HS-5 (cell line): Measurements from ENCODE around the gene AP2A1.
"Not testable (repeated sequence)": the region's sequence is repeated elsewhere in the genome, so short reads cannot be mapped to it uniquely, and the experiment has no call there.

Source experiments
- DNase-seq: peaks from one replicate; pipeline ENCODE4 v3.0.0-alpha.2; 2012; ENCODE audit warnings: low read depth

The AP2A1 gene

GRCh38 chr19:49766930-49767299, at the start of gene AP2A1:
AP2A1 (plus strand) TSS chr19:49767001; CDS start chr19:49767134, 133 bp downstream.
- DNase-seq = no peak

DNA sequence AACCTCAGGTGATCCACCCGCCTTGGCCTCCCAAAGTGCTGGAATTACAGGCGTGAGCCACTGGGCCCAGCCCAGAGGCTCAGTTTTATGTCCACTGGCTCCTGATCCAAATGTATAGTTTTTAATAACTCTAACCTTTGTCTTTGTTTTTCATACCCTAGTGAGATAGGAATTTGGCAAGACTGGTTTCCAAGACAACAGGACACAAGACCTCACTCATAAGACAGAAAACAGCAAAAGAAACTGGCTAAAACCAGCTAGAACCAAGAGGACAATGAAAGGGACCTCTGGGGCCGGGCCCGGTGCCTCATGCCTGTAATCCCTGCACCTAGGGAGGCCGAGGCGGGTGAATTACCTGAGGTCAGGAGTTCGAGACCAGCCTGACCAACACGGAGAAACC, 48.3 kb upstream of the AP2A1 start:
- no peak for DNase-seq

GRCh38 chr19:49718991-49719390, 47.8 kb upstream of the AP2A1 start:
- DNase-seq = no peak

- DNase-seq = not testable (repeated sequence)
These were observed 47.4 kb upstream of the AP2A1 start for GRCh38 chr19:49719420-49719819.

DNA sequence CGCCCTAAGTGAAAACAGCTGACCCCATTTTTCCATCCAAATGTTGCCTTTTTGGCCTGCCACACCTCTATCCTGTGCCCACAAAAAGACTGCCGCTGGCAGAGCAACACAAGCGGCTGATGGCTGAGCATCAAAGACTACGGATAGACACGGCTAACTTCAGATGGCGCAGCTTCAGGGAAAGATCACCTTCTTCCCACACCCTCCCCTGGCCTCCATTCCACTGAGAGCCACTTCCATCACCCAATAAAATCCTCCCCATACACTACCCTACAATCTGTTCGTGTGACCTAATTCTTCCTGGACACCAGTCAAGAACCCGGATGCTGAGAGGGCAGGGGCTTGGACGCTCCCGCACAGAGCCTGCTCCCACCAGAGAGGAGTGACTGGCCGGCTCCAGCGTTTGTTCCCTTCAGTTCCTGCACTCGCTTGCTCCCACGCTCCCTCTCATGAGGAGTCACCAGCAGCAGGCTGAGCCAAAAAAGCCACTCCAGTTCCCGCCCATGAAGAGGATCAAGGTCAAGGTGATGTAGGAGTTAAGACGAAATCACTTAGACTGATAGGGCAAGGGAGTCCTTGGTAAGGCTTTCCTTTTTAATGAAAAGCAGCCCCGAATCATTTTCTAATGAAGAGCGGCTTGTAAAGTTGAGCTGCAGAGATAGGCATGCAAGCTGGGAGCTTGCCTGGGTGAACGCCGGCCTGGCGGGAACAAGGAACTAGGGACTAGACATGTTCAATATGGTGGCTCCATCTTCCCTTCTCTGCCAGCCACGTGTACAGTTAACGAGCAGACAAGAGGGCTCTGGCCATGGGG, 39.4 kb upstream of the AP2A1 start:
- no peak for DNase-seq

GRCh38 chr19:49730166-49730565, 36.6 kb upstream of the AP2A1 start:
- no peak for DNase-seq

- no peak for DNase-seq
These were observed 28.5 kb upstream of the AP2A1 start for GRCh38 chr19:49738268-49738667.

GRCh38 chr19:49739098-49739497, 27.7 kb upstream of the AP2A1 start:
- no peak for DNase-seq

GRCh38 chr19:49739933-49740332, 26.9 kb upstream of the AP2A1 start:
- no peak for DNase-seq

DNA sequence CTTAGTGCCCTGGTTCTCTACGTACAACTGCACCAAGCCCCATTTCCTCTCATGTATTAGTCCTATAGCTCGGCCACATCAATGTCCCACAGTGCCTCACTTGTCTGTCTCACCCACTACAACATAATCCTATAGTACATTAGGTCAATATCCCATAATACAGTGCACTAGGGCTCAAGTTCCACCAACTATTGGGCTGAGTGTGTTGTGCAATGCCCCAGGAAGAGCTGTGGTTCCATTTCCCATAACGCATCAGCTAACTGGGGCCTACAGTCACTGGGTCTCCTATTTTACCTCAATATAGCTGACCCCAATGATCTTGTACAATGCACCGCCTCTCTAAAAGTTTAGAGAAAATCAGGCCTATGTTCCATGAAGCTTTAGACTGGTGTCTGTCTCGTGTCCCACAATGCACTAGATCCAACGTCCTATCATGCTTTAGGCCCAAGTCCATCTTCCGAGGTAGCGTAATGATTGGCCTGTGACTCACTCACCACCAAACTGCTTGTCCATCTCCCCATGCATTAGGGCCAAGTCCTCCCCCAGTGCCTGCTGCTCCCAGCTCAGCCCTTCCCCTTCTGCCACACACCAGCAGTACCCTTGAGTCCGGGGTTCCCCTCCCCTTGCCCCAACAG, 25.5 kb upstream of the AP2A1 start:
- no peak for DNase-seq

DNA sequence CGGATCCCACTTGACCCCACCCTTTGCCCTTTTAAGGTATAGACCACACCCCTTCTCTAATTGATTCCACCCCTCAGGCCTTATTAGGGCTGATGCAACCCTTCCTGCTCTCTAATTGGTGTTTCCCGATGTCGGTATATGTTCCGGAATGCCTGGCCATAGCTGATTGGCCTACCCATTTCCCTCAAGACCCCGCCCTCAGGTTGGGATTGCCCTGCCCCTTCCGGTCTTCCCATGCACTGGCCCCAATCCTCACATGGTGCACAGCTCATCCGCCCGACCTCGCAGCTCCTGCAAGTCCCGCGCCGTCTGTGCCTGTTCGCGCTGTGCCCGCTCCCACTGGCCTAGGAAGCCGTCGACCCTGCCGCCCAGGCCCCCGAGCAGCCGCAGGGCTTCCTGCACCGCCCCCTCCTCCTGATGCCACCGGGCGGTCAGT, 21.8 kb upstream of the AP2A1 start:
- no peak for DNase-seq

DNA sequence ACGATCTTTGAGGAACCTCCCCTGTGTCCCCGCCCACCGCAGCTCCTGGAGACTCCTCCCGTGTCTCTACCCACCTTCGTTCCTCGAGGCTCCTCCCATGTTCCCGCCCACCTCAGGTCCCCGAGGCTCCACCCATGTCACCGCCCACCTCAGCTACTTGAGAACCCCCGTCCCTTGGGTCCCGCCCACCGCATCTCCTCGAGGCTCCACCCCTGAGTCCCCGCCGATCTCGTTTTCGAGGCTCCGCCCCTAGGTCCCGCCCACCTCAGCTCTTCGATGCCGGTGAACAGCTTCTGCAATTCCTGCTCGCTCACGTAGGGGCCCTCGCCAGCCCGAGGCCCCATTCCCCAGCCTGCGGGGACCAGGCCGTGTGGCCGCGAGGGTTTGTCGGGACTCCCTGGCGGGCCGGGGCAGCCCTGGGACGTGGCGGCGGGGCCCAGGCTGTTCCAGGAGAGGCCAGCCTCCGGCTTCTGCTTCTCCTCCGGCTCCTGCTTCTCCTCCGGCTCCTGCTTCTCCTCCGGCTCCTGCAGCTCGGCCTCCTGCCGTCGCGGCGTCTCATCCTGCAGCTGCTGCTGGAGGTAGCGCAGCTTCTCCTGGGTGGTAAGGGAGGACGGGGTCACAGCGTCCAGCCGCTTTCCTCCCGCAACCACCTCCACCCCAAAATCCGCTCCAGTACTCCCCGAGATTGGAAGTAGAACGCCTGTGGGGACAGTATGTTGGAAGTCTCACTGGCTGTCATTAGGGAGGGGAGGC, 20.4 kb upstream of the AP2A1 start:
- DNase-seq = no peak

GRCh38 chr19:49749055-49749716, 17.6 kb upstream of the AP2A1 start:
- DNase-seq = no peak

GRCh38 chr19:49749771-49750170, 17.0 kb upstream of the AP2A1 start:
- DNase-seq = no peak

GRCh38 chr19:49752701-49753100, 14.1 kb upstream of the AP2A1 start:
- no peak for DNase-seq

DNA sequence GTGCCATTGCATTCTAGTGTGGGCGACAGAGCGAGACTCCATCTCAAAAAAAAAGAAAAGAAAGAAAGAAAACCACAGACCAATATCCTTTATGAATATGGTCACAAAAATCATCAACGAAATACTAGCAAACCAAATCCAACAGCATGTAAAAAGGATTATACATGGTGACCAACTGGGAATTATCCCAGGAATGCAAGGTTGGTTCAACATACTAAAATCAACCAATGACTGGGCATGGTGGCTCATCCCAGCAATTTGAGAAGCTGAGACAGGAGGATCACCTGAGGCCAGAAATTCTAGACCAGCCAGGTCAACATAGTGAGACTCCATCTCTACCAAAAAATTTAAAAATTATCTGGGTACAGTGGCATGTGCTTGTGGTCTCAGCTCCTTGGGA, 10.8 kb upstream of the AP2A1 start:
- DNase-seq = no peak

GRCh38 chr19:49758292-49758691, 8.5 kb upstream of the AP2A1 start:
- no peak for DNase-seq

- DNase-seq = no peak
These were observed 5.6 kb upstream of the AP2A1 start for GRCh38 chr19:49761249-49761624.

GRCh38 chr19:49761625-49762311, 5.0 kb upstream of the AP2A1 start:
- DNase-seq = no peak

DNA sequence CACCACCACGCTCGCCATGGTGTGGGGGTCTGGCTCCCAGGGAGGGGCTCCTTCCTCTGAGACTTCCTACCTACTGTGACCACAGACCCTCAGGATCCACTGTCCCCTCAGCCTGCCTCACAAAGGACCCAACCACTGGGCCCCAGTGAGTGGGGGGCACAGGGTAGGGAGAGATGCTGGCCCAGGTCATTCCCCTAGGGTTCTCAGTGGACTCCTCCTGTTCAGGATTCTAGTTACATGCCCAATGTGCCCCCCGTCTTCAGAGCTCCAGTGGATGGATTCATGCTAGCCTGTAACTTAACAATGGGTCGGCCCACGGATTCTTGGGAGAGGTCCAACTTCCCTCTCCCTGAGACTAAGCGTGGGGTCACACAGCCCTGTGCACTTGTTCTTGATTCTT, 3.6 kb upstream of the AP2A1 start, which contains the start of gene TSKS:
Gene TSKS, minus strand, starts transcription at position 77 of the 400 bp plus-strand sequence. Its CDS starts 59 bp downstream, at position 18.
- DNase-seq = no peak

DNA sequence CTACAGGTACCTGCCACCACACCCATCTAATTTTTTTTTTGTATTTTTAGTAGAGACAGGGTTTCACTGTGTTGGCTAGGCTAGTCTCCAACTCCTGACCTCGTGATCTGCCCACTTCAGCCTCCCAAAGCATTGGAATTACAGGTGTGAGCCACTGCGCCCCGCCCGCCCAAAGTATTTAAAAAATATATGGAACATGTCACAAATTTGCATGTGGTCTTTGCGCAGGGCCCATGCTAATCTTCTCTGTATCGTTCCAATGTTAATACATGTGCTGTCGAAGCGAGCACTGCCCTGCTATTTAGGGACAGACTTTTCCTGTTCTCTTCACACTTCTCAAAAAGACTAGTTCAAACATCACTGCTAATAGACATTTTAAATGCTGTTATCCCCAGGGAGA, 2.5 kb upstream of the AP2A1 start:
- no peak for DNase-seq
